Activated CD8-positive, alpha-beta memory T cell treated with anti-CD3 and anti-CD28 coated beads, Interleukin-2, amount 50 U/mL, for 1 hour (primary cell): Measurements from ENCODE around the gene ASCL5.

Experiments
- DNase-seq: peaks from one replicate; pipeline ENCODE4 v3.0.0-alpha.2; 2020; ENCODE audit errors: extremely low read depth

Gene ASCL5

DNA sequence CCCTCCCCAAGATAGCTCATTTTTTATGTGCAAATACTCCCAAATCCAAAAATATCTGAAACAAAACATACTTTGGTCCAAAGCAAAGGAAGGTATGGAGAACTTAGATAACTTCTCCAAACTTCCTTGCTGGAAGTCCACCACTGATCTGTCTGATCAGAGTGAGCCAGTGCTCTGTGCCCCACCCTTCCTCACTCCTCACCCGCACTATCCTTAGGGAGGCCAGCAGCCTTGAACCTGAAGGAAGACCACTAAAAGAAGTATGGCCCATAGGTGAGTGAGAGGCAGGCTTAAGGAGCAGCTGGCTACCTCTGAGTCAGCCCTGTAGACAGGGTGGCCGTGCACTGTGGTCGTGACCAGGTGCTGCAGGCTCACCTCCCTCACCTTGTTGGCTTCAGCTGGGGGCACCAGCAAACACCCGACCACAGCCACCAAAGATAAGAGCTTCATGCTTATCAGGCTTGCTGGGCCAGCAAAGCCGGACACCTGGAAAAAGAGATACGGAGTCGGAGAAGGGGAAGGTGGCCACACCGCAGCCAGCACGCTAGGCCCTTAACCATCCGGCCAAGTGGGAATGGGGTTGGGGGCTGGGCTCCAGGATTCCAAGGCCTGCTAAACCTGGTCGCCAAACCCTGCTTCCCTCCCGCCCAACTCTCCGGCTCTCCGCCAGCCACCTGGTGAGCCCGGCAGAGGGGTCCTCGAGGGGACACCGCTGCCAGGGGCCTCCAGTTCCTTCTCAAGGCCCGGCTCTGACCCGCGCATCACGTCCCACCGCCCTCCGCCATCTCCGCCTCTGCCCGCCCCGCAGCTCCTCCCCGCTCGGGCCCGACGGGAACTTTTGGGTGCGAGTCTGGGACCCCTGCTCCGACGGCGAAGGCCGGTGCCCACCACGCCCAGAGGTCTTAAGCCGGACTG is 26.7 kb upstream of the ASCL5 start:
- DNase-seq: no peak

DNA sequence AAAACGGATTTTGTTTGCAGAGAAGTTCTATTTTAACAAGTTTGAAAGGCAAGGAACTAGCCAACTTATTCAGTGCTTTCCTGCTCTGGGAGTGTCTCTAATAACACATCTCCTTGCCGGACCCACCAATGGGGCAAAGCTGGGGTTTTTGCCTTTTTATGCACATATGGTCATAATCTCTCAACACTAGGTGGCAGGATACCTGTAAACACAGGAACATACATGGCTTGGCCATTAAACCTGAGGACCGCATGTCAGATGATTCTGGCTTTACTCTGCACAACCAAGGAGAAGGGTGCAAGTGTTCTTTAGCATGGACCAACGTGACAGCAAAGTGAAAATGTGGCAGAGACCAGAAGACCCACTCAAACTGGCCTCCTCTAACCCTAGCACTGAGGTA is 22.4 kb upstream of the ASCL5 start:
- DNase-seq: no peak

DNA sequence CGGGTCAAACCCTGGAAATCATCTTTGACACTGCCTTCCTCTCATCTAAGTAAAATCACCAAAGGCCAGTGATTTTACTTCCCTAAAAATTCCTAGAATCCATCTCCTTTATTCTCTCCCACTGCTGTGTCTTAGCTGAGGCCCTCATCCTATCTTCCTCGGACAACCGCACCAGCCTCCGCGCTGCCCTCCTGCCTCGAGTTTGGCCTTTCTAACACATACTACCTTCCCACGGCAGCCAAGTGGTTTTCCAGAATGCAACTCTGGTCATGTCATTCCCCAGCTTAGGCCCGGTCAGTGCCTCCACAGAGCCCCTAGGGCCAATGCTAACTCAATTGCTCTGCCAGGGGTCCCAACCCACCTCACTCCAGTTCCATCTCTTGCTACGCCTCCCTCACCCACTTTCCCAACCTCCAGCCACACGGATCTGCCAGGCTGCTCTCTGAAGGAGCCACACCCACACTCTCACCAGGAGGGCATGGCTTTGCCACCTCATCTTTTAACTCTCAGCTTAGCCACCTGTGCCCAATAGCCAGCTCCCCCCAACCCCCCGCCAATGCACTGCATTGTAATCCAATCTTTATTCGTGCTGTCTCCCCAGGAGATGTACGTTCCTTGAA is 20.5 kb upstream of the ASCL5 start:
- no peak for DNase-seq

DNA sequence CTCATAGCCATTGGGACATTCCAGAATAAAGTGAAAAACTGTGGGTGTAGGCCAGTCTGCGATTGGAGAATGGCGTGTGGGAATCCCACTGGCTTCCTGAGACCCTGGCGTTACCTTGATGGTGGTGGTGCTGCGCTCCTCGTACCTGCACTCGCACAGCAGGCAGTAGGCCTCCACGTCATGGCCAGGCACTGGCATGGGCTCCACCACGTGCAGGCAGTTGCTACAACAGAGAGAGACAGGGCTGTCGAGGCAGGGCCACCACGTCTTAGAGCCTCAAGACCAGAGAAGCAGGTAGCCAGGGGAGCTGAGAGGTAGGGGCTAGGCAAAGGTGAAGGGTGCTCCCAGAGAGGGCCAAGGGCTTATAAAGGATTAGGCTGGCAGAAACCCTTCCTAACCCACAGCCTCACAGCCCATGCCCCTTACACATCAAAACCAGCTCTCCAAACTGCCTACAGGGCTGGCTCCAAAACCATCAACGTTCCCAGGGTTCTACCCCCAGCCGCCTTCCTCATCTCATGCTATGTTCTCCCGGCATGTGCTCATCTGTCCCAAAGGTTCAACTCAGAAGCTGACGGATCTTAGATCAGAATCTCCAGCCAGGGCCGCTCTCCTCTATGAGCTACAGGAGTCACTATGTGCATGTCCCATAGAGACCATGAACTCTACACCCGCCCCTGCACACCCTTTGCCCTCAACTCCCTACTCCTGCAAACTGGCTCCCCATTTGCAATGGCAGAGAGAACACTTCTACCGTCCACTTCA is 19.8 kb upstream of the ASCL5 start:
- no peak for DNase-seq

DNA sequence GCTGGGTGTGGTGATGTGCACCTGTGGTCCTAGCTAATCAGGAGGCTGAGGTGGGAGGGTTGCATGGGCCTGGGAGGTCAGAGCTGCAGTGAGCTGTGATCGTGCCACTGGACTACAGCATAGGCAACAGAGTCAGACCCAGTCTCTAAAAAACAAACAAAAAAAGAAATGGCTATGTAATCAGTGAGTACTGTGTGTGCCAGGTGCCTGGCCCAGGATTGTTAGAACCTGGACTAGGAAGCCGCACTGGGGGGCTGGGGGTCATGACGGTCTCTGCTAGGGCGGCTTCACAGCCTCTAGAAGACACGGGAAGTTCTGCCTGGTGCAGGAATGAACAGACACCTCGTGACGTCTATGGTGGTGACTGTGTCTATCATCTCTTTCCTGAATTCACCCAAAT is 18.8 kb upstream of the ASCL5 start:
- no peak for DNase-seq

DNA sequence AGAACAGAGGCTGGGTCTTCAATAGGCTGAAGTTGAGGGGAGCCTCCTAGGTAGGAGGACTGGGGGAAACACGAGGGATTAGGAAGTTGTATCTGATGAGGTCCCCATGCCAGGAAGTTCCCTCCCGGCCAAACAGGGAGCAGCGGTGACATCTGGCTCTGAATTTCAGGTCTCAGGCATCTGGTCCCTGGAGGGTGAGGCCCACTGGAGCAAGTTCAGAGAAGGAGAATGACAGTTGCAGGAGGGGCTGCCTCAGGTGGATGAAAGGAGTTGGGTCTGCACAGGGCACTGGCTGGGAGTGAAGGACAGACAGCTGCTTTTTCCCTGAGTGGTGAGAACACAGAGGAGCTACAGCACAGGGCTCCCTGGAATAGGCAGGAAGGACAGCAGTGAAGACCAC is 18.1 kb upstream of the ASCL5 start:
- DNase-seq: no peak

DNA sequence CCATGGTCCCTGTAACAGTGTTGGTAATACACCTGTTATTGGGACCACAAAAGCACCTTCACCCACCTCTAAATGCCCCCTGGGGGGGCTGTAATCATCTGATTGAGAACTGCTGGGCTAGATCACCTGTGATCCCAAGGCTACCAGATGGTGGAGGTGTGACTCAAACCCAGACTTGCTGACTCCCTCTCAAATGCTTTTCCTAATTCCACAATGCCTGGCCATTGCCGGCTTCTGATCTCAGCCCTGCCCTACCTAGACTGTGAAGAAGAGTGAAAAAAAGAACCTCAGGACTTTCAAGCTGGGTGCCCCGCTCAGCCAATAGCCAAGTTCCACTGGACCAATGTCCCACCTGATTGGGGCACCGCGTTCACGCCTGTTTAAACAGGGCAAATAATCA is 17.7 kb upstream of the ASCL5 start:
- DNase-seq: no peak

DNA sequence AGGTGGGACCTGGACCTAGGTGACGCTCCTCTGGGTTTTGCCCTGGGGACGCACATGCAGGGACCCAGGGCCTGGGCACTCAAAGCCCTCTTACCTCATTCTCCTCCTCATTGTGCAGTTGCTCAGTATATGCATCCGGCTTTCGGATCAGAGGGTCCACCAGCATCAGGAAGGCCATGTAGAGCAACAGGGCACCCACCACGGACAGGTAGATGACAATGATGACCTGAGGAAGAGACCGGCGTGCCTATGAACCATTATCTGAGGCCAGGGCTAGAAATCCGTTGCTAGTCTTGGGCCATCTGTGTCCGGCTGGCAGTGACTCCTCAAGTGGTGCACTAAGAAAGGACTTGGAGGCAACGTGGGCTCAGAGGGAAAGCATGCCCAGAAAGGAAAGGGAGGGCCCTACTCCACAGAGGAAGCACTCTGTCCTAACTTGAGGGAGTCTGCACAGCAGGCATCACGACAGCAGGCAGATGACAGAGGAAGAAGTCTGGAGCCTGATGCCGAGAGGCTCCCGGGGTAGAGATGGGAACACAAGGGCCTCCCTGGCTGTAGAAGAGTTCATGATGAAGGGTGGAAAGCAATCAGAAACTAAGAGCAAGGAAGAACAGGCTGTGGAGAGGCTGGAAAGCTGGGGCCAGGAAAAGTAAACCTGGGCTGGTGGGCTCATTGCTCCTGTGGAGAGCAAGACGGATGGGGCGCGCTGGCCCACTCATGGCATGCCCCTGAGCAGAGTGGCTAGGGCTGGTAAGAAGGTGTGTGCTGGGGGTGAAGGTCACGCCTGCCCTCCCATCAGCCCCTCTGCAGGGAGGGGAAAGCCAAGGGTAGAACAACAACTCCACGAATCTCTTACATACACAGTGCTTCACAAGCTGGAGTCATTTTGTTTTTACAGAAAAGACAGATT is 17.0 kb upstream of the ASCL5 start:
- DNase-seq: no peak

DNA sequence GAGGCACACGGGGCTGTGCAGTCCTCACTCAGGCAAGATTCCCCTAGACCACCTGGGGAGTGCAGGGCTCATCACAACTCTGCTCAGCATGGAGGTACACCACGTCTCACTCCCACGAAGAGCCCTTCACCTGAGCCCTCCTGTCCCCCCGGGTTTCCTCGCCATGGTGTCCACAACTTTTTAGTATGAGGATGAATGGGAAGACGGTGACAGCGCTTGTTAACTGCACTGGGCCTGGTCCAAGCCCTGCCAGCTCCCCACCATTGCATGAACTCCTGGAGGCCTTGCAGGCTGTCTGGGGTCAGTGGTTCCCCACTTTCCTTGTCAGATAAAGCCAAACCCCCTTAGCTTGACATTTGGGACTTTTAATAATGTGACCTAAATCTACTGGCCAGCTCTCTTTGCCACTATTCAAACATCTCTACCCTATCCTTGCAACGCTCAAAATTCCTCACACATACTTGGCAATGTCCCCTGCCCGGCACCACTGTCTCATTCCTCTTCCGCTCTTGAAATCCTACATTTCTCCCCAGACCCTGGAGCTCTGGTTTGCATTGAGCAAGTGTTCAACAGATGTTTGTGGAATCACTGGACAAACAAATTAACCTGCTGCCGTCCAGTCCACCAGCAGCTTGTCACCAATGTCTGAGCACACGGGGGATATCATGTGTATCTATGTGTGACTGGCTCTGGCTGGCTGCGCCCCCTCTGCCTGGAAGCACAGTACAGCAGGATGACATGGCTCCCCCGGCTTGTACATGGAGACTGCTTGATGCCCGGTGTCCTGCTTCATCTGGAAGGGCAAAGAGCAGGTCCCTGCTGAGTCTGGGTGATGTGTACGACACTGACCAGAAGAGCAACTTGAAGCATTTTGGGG is 16.1 kb upstream of the ASCL5 start:
- no peak for DNase-seq

DNA sequence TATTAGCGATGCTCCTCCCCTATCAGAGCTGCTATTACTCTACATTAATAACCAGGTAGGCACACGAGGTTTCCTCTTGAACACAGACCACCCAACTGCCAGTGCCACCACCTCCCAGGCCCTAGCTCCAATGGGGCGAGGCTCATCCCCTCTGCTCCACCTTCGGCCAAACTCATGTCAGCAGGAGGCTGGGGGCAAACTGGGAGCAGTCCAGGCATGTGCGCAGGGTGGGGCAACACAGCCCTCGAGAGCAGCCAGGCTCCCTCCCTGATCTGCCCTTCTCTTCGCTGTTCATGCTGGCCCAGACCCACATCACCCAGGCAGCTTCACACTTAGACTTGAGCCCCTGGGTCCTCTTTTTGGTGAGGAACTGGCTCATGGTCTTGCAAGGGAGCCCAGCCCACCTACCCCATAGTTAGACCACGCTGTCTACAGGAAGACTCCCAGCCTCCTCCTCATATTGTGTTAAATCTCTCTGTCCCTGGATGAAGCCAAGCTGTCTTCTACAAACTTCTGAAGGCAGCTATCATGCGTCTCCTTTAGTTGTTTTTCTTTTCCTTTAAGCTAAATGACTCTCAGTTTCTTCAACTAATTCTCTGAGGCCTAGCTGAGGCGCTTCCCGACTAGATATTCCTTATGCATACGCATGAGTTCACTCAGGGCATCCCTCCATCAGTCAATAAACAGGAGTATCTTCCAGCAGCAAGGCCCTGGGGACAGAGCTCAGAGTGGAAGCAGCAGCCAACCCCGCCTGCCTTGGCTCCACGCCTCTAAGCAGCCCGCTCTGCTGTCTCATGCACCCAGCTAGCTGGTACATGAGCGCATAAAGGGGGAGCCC is 15.2 kb upstream of the ASCL5 start:
- DNase-seq: no peak

DNA sequence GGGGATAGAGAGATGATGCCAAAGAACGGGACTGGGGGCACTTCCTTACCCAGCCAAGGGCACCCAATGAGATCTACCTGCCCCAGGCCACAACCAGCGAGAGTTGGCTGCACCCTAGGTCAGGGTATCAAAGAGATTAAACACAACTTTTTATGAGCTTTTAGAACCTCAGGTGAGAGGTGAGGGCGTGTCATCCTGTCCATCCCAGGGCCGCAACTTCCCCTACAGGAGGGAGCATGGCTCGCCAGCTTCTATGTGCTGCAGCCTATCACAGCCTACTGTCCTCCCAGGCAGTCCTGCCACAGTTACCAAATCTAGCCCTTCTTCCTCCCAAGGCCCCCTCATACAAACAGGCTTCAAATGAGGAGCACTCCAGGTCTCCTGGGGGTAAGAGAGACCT is 14.4 kb upstream of the ASCL5 start:
- no peak for DNase-seq

DNA sequence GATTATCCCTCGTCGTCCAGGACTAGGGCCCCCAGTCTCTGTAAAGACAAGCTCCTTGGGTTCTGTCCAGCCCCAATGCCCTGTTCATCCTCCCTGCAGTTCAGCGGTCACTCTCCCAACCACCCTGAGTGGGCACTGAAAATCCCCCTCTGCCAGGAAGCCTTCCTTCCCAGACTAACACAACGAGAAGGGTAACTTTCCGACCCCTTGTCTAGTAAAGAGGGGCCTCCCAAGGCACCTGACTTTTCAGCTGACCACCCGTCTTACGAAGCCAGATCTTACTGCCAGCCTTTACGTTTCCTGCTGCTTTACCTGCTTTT is 13.9 kb upstream of the ASCL5 start:
- DNase-seq: no peak

DNA sequence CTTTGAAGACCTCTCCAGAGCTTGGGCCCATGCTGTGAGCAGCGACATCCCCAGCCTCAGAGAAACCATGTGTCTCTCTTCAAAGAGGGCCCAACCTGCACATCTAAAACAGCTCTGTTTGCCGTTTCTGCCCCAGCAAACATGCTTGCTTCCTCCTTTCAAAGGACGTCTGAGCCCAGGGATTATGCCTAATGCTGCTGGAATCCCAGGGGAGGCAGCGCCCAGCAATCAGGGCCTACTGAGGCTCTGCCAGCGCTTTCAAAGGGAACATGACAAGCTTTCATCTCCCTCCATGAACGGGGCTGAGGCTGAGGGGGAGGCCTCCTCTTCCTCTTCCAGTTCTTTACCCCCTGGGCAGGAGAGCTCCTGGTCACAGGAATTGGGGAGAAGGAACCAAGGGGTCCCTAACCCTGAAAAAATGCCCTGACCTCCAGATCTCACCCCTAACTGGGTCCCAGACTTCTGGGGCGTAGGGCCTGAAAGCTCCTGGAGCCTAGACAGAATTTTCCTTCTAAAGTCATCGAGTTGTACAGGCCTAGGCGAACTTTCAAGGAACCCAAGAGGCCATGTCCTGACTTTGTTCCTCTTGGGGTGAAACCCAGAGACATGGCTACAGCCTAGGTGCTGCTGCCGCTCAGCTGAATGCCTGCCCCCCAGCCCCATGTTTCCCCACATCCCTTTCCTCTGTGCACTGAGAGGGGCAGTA is 13.4 kb upstream of the ASCL5 start:
- DNase-seq: no peak

DNA sequence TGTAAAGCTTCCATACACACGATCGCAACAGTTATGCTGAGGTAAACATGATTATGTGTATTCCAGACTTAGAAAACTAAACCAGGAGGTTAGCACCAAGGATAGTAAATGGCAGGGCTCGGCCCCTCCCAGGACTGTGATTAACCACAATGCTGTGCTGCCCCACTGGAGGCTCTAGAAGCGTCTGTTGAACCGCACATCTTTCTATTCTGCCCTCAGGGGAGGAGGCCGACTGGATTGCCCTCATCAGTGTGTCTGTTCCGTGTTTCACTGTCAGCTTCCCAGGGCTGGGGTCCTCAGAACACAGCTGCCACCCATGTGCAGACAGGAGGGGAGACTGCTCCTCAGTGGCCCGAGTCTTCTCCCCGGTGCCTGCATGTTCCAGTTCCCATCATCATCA is 12.8 kb upstream of the ASCL5 start:
- DNase-seq: no peak

DNA sequence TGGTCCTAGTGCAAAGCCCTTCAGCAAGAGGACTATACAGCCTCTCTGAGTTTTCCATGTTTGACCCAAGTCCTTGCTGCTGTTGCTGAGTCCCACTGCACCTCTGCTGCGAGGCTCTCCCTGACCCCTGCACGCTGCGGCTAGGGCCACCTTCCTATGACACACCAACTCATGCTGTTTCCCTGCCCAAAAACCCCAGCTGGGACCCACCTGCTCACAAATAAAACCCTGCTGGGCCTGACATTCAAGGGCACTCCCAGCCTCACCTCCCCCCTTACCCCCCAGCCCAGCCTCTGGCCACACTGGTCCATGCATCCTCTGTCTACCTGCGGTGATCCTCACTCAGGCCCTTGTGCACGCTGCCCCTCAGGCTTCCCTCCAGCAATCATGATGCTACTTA is 12.3 kb upstream of the ASCL5 start:
- no peak for DNase-seq

DNA sequence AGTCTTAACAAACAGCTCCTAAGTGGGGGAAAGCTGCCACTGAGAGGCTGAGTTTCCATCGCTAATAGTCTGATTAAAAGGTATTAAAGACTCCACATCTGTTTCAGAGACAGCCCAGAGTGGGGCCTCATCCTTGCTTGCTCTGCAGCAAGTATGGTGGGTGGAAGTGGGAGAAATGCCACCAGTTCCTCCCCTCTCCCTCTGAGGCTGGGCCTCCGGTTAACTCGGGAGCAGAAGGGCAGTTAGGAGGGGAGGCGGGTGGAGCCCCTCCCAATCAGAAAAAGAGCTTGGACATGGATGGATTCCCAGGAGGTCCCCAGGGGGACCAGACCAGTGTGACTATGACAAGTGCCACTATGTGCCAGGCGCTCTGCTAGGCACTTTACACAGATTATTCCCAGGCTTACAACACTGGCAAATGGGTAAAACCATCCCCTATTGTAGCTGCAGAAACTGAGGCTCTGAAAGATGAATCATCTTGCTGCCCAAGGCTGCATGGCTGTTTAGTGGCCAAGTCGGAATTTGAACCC is 11.4 kb upstream of the ASCL5 start:
- DNase-seq: no peak

DNA sequence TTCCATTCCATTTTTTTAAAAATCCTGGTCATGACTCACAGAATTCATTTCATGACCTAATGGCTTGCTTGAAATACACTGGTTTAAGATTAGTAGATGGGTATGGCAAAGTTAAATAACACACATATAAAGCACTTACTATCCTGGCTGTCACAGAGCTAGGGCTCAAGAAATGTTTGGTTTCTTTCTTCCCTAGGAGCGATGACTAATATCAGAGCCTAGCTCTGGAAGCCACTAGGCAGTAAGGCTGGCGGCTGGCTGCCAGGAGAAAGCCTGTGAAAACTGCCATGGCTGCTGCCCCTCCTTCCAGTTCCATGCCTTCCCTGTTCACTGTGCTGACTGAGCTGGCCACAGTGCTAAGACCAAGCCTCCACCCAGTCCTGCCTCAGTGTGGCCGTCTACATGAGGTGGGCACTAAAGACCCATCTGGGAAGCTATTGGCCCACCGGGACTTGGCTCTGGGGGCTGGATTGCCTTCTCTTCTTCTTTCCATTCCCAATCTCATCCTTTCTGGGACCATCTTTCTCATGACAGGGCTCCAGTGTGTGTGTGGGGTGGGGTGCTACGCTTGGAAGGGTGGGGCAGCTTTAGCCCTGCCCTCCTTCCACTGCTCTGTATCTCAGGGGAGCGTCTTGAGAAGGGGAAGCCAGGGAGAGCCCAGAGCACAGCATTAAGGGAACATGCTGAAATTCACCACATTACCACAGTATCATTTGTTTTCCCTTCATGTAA is 10.8 kb upstream of the ASCL5 start:
- DNase-seq: no peak

DNA sequence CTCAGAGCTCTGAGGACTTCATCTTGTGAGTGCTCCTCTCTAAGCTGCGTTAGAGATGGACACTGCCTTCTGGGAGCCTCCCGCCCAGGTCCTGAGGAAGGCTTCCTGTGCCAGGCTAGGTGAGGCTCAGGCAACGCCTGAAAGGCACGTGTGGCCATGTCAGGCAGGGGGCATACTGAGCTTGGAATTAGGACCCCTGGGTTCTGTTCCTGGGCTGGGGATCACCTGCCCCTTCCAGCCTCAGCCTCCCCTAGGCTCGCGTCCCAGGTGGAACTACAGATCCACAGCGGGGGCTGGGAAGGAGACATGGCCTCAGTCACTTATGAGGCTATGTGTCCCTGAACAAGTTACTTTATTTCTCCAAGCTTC is 10.0 kb upstream of the ASCL5 start:
- DNase-seq: no peak
